SK-N-SH (cell line): ENCODE measurements around the gene SPATA3.

Experiments
- CHD2 ChIP-seq: fragments of 150-350 bp; IDR thresholded peaks from 2 replicates; pipeline ENCODE4 v1.6.1; 2018; ENCODE audit warnings: low read length; ENCODE audit not compliant: partially characterized antibody
- ELF1 ChIP-seq: IDR thresholded peaks from 2 replicates; pipeline ENCODE4 v1.4.0; 2012
- EP300 ChIP-seq, 2 experiments: IDR thresholded peaks; 2 replicates each; pipeline versions ENCODE4 v1.4.0 to v1.6.1; 2012; ENCODE audit warnings: borderline replicate concordance in 1 of 2, low read depth in 1 of 2, low read length in 1 of 2
- FOXM1 ChIP-seq: IDR thresholded peaks from 2 replicates; pipeline ENCODE4 v1.4.0; 2012; ENCODE audit warnings: low read depth, mild to moderate bottlenecking
- GABPA ChIP-seq: IDR thresholded peaks from 2 replicates; pipeline ENCODE4 v1.4.0; 2012; ENCODE audit warnings: low read depth, mild to moderate bottlenecking
- NRF1 ChIP-seq: IDR thresholded peaks from 2 replicates; pipeline ENCODE4 v1.6.1; 2012; ENCODE audit warnings: low read depth, mild to moderate bottlenecking, low read length
- POLR2AphosphoS5 ChIP-seq: IDR thresholded peaks from 2 replicates; pipeline ENCODE4 v1.6.1; 2012; ENCODE audit warnings: low read depth, low read length
- RAD21 ChIP-seq: IDR thresholded peaks from 2 replicates; pipeline ENCODE4 v1.6.1; 2012; ENCODE audit warnings: mild to moderate bottlenecking, low read length
- TCF12 ChIP-seq: IDR thresholded peaks from 2 replicates; pipeline ENCODE4 v1.4.0; 2012
- TF ChIP-seq, protein P1 (sequence below): fragments of 200-600 bp; sonication (generic); IDR thresholded peaks from 2 replicates; pipeline ENCODE4 v1.6.1; 2017; ENCODE audit warnings: antibody characterized with exemption, mild to moderate bottlenecking, moderate library complexity
- TF ChIP-seq, protein P2 (sequence below): IDR thresholded peaks from 2 replicates; pipeline ENCODE4 v1.4.0; 2012; ENCODE audit warnings: low read depth, borderline replicate concordance

GRCh38 chr2:231016566-231017230 is 20.8 kb downstream of the SPATA3 start:
- TF ChIP-seq GABPA: no peak
- TF ChIP-seq, protein P1, sequence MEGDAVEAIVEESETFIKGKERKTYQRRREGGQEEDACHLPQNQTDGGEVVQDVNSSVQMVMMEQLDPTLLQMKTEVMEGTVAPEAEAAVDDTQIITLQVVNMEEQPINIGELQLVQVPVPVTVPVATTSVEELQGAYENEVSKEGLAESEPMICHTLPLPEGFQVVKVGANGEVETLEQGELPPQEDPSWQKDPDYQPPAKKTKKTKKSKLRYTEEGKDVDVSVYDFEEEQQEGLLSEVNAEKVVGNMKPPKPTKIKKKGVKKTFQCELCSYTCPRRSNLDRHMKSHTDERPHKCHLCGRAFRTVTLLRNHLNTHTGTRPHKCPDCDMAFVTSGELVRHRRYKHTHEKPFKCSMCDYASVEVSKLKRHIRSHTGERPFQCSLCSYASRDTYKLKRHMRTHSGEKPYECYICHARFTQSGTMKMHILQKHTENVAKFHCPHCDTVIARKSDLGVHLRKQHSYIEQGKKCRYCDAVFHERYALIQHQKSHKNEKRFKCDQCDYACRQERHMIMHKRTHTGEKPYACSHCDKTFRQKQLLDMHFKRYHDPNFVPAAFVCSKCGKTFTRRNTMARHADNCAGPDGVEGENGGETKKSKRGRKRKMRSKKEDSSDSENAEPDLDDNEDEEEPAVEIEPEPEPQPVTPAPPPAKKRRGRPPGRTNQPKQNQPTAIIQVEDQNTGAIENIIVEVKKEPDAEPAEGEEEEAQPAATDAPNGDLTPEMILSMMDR: no peak
- no peak for TF ChIP-seq CHD2
- TF ChIP-seq ELF1: no peak
- TF ChIP-seq RAD21: no peak
- TF ChIP-seq, protein P2, sequence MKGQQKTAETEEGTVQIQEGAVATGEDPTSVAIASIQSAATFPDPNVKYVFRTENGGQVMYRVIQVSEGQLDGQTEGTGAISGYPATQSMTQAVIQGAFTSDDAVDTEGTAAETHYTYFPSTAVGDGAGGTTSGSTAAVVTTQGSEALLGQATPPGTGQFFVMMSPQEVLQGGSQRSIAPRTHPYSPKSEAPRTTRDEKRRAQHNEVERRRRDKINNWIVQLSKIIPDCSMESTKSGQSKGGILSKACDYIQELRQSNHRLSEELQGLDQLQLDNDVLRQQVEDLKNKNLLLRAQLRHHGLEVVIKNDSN: no peak
- TF ChIP-seq EP300 (IDR thresholded peaks at IDR 0.05; ENCODE audit: borderline replicate concordance in 1 of 2, low read depth in 1 of 2, low read length in 1 of 2): no peak
- TF ChIP-seq TCF12: no peak
- TF ChIP-seq FOXM1: no peak
- TF ChIP-seq POLR2AphosphoS5: no peak
- TF ChIP-seq NRF1: no peak
